Measurements from ENCODE around the gene EFCAB13. TPM values are rescaled to one million over a fixed set of nuclear protein-coding genes. Genes with fewer than 3 reads are reported as not detected.
"Not testable (repeated sequence)": the region's sequence is repeated elsewhere in the genome, so short reads cannot be mapped to it uniquely, and the experiment has no call there.

EFCAB13 gene
- total RNA-seq, 1 experiment from 2014 or later = 7.1 TPM

GRCh38 chr17:47423406-47424295 lies 99.9 kb downstream of the EFCAB13 start:
- no peak overlapping the region; the same call in 1 of the 2 replicates for H3K27ac ChIP-seq (ENCODE audit: low read length)
- TF ChIP-seq POLR2AphosphoS5 (IDR thresholded peaks at IDR 0.05; ENCODE audit: low read depth, low read length) = no peak
- TF ChIP-seq SIN3A (IDR thresholded peaks at IDR 0.05; ENCODE audit: borderline replicate concordance, insufficient read depth, low read depth, low read length) = no peak
- TF ChIP-seq TCF7L2 (IDR thresholded peaks at IDR 0.05; ENCODE audit: low read depth, low read length) = no peak
- no peak for TF ChIP-seq CTCF (IDR thresholded peaks at IDR 0.05)
- no peak for TF ChIP-seq REST (IDR thresholded peaks at IDR 0.05; ENCODE audit: insufficient read depth in 1 of 2, low read depth in 2 of 2, low read length in 1 of 2)
- H3K9me3 ChIP-seq (ENCODE audit: control insufficient read depth, insufficient read depth, low read depth, low read length) = no peaks in the 10 kb centered on the region
- H3K36me3 ChIP-seq (ENCODE audit: control insufficient read depth, insufficient read depth, low read length) = no peaks in the 10 kb centered on the region; the same call in 1 of the 2 replicates
- CTCF ChIA-PET = no interaction called here
- peak overlapping the region; percentile 48 to 60 for H3K4me3 ChIP-seq (ENCODE audit: low read depth in 2 of 2, low read length in 2 of 2)
- ATAC-seq = peak; percentile 93
- no TSS peak for BruUV-seq (replicated peaks)
- no peak for DNase-seq (ENCODE audit: low read depth, low spot score)
- H3K4me1 ChIP-seq (ENCODE audit: control insufficient read depth, insufficient read depth, low read length) = peaks cover 3% of the 10 kb centered on the region; the same call in 1 of the 2 replicates
- intact Hi-C loops (cut with micrococcal nuclease; ENCODE audit: unreplicated experiment) (no loop called here), in situ Hi-C loops (cut with HindIII; ENCODE audit: low pct_unique_long_range_greater_than_20kb, low sequenced_read_pairs) (no loop called here)
- H3K27me3 ChIP-seq (ENCODE audit: control insufficient read depth, insufficient read depth, low read length) = peaks cover 4% of the 10 kb centered on the region; the same call in 1 of the 2 replicates
- POLR2A ChIA-PET = no interaction called here

GRCh38 chr17:47425233-47425632 lies 101.5 kb downstream of the EFCAB13 start:
- H3K4me3 ChIP-seq (ENCODE audit: low read depth in 2 of 2, low read length in 2 of 2); ATAC-seq; H3K36me3 ChIP-seq (ENCODE audit: control insufficient read depth, insufficient read depth, low read length); intact Hi-C loops (cut with micrococcal nuclease; ENCODE audit: unreplicated experiment); in situ Hi-C loops (cut with HindIII; ENCODE audit: low pct_unique_long_range_greater_than_20kb, low sequenced_read_pairs); CTCF ChIA-PET; H3K4me1 ChIP-seq (ENCODE audit: control insufficient read depth, insufficient read depth, low read length); POLR2A ChIA-PET; BruUV-seq (replicated peaks); DNase-seq (ENCODE audit: low read depth, low spot score); H3K9me3 ChIP-seq (ENCODE audit: control insufficient read depth, insufficient read depth, low read depth, low read length); H3K27me3 ChIP-seq (ENCODE audit: control insufficient read depth, insufficient read depth, low read length); H3K27ac ChIP-seq (ENCODE audit: low read length): not testable (repeated sequence)

- H3K4me3 ChIP-seq (ENCODE audit: low read depth in 2 of 2, low read length in 2 of 2); DNase-seq (ENCODE audit: low read depth, low spot score); H3K27me3 ChIP-seq (ENCODE audit: control insufficient read depth, insufficient read depth, low read length); H3K9me3 ChIP-seq (ENCODE audit: control insufficient read depth, insufficient read depth, low read depth, low read length); BruUV-seq (replicated peaks); CTCF ChIA-PET; in situ Hi-C loops (cut with HindIII; ENCODE audit: low pct_unique_long_range_greater_than_20kb, low sequenced_read_pairs); H3K27ac ChIP-seq (ENCODE audit: low read length); H3K4me1 ChIP-seq (ENCODE audit: control insufficient read depth, insufficient read depth, low read length); ATAC-seq; intact Hi-C loops (cut with micrococcal nuclease; ENCODE audit: unreplicated experiment); POLR2A ChIA-PET; H3K36me3 ChIP-seq (ENCODE audit: control insufficient read depth, insufficient read depth, low read length): not testable (repeated sequence)
These were observed 102.3 kb downstream of the EFCAB13 start for GRCh38 chr17:47425887-47426635.
